OCI-LY7 (cell line): ENCODE measurements around the gene PRDM5. TPM values are rescaled to one million over a fixed set of nuclear protein-coding genes. Genes with fewer than 3 reads are reported as not detected.
"Not testable (repeated sequence)": the region's sequence is repeated elsewhere in the genome, so short reads cannot be mapped to it uniquely, and the experiment has no call there.

Experiments
- BruUV-seq: library from RNA; stranded (reverse); fragments of 400-500 nt; replicated peaks from 2 replicates; lab custom pipeline; 2021; lab: Mats Ljungman, UMichigan
- CTCF ChIA-PET: fragments of 300-600 bp; sonication (Branson Sonifier 250); formaldehyde crosslinking; loops from one replicate; lab custom pipeline; 2022; ENCODE audit warnings: antibody characterized with exemption; ENCODE audit not compliant: unreplicated experiment; lab: Charles Lee
- POLR2A ChIA-PET: fragments of 300-600 bp; sonication (Branson Sonifier 250); formaldehyde crosslinking; loops from one replicate; lab custom pipeline; 2022; ENCODE audit warnings: antibody characterized with exemption; lab: Charles Lee
- DNase-seq: peaks from one replicate; pipeline ENCODE4 v3.0.0-alpha.2; 2015; ENCODE audit warnings: low spot score
- H2AFZ ChIP-seq: fragments of 200-600 bp; sonication (generic), shearing (Covaris generic); 2 replicates; pipeline ENCODE4 v1.6.1; 2014; ENCODE audit warnings: mild to moderate bottlenecking, antibody characterized with exemption, low read length, moderate library complexity
- H3K27ac ChIP-seq: fragments of 200-600 bp; sonication (generic); 2 replicates; pipeline ENCODE4 v1.5.1; 2014; ENCODE audit warnings: mixed run types, low read depth, mild to moderate bottlenecking, moderate library complexity, low read length, inconsistent platforms; ENCODE audit not compliant: poor library complexity, severe bottlenecking
- H3K36me3 ChIP-seq: fragments of 200-600 bp; sonication (generic); 2 replicates; pipeline ENCODE4 v1.6.1; 2014; ENCODE audit warnings: mild to moderate bottlenecking, antibody characterized with exemption, low read length, moderate library complexity, mixed read lengths; ENCODE audit not compliant: insufficient read depth
- H3K4me1 ChIP-seq: fragments of 200-600 bp; sonication (generic); 2 replicates; pipeline ENCODE4 v1.5.1; 2014; ENCODE audit warnings: mild to moderate bottlenecking, low read length; ENCODE audit not compliant: insufficient read depth, poor library complexity, severe bottlenecking
- H3K4me2 ChIP-seq: fragments of 200-600 bp; sonication (generic); 2 replicates; pipeline ENCODE4 v1.6.1; 2014; ENCODE audit warnings: mild to moderate bottlenecking, low read length
- H3K4me3 ChIP-seq: fragments of 200-600 bp; sonication (generic); 2 replicates; pipeline ENCODE4 v1.5.1; 2014; ENCODE audit warnings: mild to moderate bottlenecking, low read depth, low read length; ENCODE audit not compliant: poor library complexity, severe bottlenecking
- H3K79me2 ChIP-seq: fragments of 200-600 bp; sonication (generic); 2 replicates; pipeline ENCODE4 v1.6.1; 2016; ENCODE audit warnings: low read depth, mild to moderate bottlenecking, low read length, moderate library complexity, mixed read lengths; ENCODE audit not compliant: insufficient read depth
- H3K9me2 ChIP-seq: fragments of 200-600 bp; sonication (generic); 2 replicates; pipeline ENCODE4 v1.6.1; 2016; ENCODE audit warnings: mild to moderate bottlenecking, low read length, mixed read lengths; ENCODE audit not compliant: insufficient read depth
- H3K9me3 ChIP-seq: fragments of 200-600 bp; sonication (generic); 2 replicates; pipeline ENCODE4 v1.6.1; 2014; ENCODE audit warnings: mild to moderate bottlenecking, mixed run types, low read length, mixed read lengths
- H4K20me1 ChIP-seq: fragments of 200-600 bp; sonication (generic); 2 replicates; pipeline ENCODE4 v1.6.1; 2014; ENCODE audit warnings: mild to moderate bottlenecking, antibody characterized with exemption, low read length, moderate library complexity, mixed read lengths; ENCODE audit not compliant: insufficient read depth
- CTCF ChIP-seq: fragments of 200-600 bp; sonication (generic); conservative IDR thresholded peaks from 2 replicates; pipeline ENCODE4 v1.5.1; 2014; ENCODE audit warnings: mild to moderate bottlenecking, antibody characterized with exemption, low read length, moderate library complexity, mixed read lengths
- EZH2phosphoT487 ChIP-seq: fragments of 200-600 bp; sonication (generic); IDR thresholded peaks from 2 replicates; pipeline ENCODE4 v1.6.1; 2018; ENCODE audit warnings: low read depth, borderline replicate concordance, mild to moderate bottlenecking, mixed run types, antibody characterized with exemption, low read length, moderate library complexity, mixed read lengths
- intact Hi-C: fragments of 100-400 bp; cut with micrococcal nuclease; formaldehyde crosslinking; loops from one replicate; pipeline ENCODE4 v1.10.0; 2022; ENCODE audit not compliant: unreplicated experiment
- total RNA-seq, 2 experiments: library from RNA; depleted of rRNA in 1 of 2; stranded (reverse); fragments of >200 nt in 1 of 2; shearing (Covaris generic) in 1 of 2; gene quantifications; 2 replicates each; pipeline ENCODE4 v1.2.3, GENCODE V29; 2014 to 2022

Gene PRDM5
- total RNA-seq, 2 experiments from 2014 or later: 0.22 to 0.76 TPM

DNA sequence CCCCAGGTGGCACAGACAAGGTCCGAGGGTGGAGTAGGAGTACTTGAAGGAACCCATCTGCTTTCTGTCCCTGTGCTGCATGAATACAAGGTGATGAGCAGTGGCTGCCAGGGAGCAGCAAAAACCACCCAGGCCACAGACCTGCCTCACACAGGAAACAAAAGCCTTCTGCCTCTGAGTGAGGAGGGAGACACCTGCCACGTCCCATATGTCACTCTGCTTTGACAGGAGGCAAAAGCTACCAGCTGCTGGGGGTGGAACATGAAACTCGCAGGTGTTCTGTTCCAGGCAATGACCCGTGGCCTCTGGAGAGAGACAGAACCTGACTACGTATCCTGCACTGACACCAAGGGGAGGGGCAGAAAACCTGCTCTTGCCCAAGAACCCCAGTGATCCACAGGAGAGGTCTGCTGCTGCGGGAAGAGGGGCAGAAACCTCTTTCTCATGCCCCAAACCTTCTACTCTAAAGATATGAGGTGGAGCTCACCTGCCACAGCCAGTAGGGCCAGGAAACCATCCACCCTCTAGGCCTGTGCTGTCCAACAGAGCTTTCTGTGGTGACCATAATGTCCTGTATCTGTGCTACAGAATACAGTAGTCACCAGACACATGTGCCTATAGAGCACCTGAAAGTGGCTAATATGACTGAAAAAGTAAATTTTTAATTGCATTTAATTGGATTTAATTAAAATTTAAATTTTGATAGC, 172.9 kb downstream of the PRDM5 start:
- Histone ChIP-seq H3K79me2 (no peaks in the 10 kb centered on the region), H3K4me3 (peak overlapping the region; percentile 42), H3K9me2 (no peaks in the 10 kb centered on the region), H2AFZ (peak overlapping the region; percentile 30; the same call in 1 of the 2 replicates), H3K4me2 (peak overlapping the region; percentile 62), H3K27ac (peak overlapping the region; percentile 97), H3K4me1 (peaks cover 42% of the 10 kb centered on the region), H4K20me1 (no peaks in the 10 kb centered on the region), H3K36me3 (peaks cover 38% of the 10 kb centered on the region), H3K9me3 (peaks cover 42% of the 10 kb centered on the region)
- ChIA-PET CTCF (interaction anchor here (0.9 to 2.5 kb wide), 7 partner anchors 10 to 618 kb away, joined by 3 to 12 read pairs (median 3); no protein-coding TSS in a partner anchor), POLR2A (interaction anchor here (0.6 to 6.8 kb wide), 17 partner anchors 12 to 618 kb away, joined by 3 to 161 read pairs (median 6); no protein-coding TSS in a partner anchor)
- TF ChIP-seq CTCF (no peak; the same call in 1 of the 2 replicates), EZH2phosphoT487 (no peak)
- peak; percentile 98 for DNase-seq
- intact Hi-C loops: loop anchor here (2.0 kb wide), 3 partner anchors 17 to 105 kb away; no protein-coding TSS in a partner anchor
- BruUV-seq: no TSS peak

- ChIA-PET POLR2A (interaction anchor here (1.5 to 1.7 kb wide), 2 partner anchors 21 to 110 kb away, joined by 3 to 7 read pairs; no protein-coding TSS in a partner anchor), CTCF (interaction anchor here (0.6 kb wide), 1 partner anchor 605 kb away, joined by 3 read pairs; no protein-coding TSS in a partner anchor)
- H3K27ac ChIP-seq, H3K4me3 ChIP-seq, H3K9me2 ChIP-seq, H4K20me1 ChIP-seq, H3K9me3 ChIP-seq, H3K79me2 ChIP-seq, H3K4me1 ChIP-seq, intact Hi-C loops, DNase-seq, BruUV-seq, H3K4me2 ChIP-seq, H2AFZ ChIP-seq, H3K36me3 ChIP-seq: not testable (repeated sequence)
Observed at GRCh38 chr4:120741636-120742035, 180.9 kb downstream of the PRDM5 start.

DNA sequence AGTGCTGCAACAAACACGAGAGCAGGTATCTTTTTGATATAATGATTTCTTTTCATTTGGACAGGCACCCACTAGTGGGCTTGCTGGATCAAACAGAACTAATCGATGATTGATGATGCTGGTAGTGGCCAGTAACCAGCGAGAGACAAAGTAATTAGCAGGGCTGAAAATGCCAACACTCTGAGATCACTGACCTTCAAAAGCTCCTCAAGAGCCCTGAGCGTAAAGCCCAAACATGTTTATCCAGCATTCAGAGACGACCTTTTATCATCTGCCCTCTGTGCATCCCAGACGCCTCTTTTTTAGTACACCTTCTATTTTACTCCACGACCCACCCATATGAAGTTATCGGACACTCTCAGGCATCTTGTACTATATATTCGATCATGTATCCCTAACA, 186.2 kb downstream of the PRDM5 start:
- no peak overlapping the region for H3K27ac ChIP-seq
- TF ChIP-seq CTCF (no peak), EZH2phosphoT487 (no peak)
- H3K9me3 ChIP-seq: no peaks in the 10 kb centered on the region
- no TSS peak for BruUV-seq
- ChIA-PET POLR2A (interaction anchor here (1.5 to 3.1 kb wide), 2 partner anchors 12 to 17 kb away, joined by 3 to 12 read pairs; no protein-coding TSS in a partner anchor), CTCF (no interaction called here)
- intact Hi-C loops: no loop called here
- no peak overlapping the region for H2AFZ ChIP-seq
- H3K4me3 ChIP-seq: no peak overlapping the region
- no peak for DNase-seq
- H3K79me2 ChIP-seq: no peaks in the 10 kb centered on the region
- no peak overlapping the region for H3K4me2 ChIP-seq
- no peaks in the 10 kb centered on the region for H4K20me1 ChIP-seq
- peaks cover 17% of the 10 kb centered on the region for H3K4me1 ChIP-seq
- H3K36me3 ChIP-seq: no peaks in the 10 kb centered on the region
- H3K9me2 ChIP-seq: no peaks in the 10 kb centered on the region
